HL-60 (cell line): Measurements from ENCODE around the gene SIGLEC7.

Experiments
- GABPA ChIP-seq: IDR thresholded peaks from 2 replicates; pipeline ENCODE4 v1.6.1; 2012; ENCODE audit warnings: low read depth
- POLR2AphosphoS5 ChIP-seq: IDR thresholded peaks from 2 replicates; pipeline ENCODE4 v1.6.1; 2012; ENCODE audit warnings: low read depth
- SPI1 ChIP-seq: IDR thresholded peaks from 2 replicates; pipeline ENCODE4 v1.6.1; 2012; ENCODE audit warnings: low read depth, mild to moderate bottlenecking, borderline replicate concordance
- TF ChIP-seq, protein P1 (sequence below): IDR thresholded peaks from one replicate; pipeline ENCODE4 v1.5.1; 2011; ENCODE audit warnings: low read length, control low read depth, inconsistent platforms; ENCODE audit not compliant: insufficient read depth
- TF ChIP-seq, protein P2 (sequence below): IDR thresholded peaks from 2 replicates; pipeline ENCODE4 v1.6.1; 2012; ENCODE audit warnings: low read depth; ENCODE audit not compliant: insufficient replicate concordance

DNA sequence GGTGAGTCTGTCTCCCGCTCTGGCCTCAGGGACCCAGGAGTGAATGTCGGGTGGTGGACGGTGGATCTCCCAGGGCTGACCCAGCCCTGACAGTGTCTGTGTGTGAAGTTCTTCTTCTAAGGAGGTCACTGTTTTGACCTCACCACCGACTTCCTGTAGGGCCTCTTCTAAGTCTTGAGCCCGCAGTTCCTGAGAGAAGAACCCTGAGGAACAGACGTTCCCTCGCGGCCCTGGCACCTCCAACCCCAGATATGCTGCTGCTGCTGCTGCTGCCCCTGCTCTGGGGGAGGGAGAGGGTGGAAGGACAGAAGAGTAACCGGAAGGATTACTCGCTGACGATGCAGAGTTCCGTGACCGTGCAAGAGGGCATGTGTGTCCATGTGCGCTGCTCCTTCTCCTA, at the start of gene SIGLEC7:
- TF ChIP-seq, protein P1, sequence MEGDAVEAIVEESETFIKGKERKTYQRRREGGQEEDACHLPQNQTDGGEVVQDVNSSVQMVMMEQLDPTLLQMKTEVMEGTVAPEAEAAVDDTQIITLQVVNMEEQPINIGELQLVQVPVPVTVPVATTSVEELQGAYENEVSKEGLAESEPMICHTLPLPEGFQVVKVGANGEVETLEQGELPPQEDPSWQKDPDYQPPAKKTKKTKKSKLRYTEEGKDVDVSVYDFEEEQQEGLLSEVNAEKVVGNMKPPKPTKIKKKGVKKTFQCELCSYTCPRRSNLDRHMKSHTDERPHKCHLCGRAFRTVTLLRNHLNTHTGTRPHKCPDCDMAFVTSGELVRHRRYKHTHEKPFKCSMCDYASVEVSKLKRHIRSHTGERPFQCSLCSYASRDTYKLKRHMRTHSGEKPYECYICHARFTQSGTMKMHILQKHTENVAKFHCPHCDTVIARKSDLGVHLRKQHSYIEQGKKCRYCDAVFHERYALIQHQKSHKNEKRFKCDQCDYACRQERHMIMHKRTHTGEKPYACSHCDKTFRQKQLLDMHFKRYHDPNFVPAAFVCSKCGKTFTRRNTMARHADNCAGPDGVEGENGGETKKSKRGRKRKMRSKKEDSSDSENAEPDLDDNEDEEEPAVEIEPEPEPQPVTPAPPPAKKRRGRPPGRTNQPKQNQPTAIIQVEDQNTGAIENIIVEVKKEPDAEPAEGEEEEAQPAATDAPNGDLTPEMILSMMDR, result no peak
- TF ChIP-seq POLR2AphosphoS5 (no peak), GABPA (no peak), SPI1 (no peak)
- TF ChIP-seq, protein P2, sequence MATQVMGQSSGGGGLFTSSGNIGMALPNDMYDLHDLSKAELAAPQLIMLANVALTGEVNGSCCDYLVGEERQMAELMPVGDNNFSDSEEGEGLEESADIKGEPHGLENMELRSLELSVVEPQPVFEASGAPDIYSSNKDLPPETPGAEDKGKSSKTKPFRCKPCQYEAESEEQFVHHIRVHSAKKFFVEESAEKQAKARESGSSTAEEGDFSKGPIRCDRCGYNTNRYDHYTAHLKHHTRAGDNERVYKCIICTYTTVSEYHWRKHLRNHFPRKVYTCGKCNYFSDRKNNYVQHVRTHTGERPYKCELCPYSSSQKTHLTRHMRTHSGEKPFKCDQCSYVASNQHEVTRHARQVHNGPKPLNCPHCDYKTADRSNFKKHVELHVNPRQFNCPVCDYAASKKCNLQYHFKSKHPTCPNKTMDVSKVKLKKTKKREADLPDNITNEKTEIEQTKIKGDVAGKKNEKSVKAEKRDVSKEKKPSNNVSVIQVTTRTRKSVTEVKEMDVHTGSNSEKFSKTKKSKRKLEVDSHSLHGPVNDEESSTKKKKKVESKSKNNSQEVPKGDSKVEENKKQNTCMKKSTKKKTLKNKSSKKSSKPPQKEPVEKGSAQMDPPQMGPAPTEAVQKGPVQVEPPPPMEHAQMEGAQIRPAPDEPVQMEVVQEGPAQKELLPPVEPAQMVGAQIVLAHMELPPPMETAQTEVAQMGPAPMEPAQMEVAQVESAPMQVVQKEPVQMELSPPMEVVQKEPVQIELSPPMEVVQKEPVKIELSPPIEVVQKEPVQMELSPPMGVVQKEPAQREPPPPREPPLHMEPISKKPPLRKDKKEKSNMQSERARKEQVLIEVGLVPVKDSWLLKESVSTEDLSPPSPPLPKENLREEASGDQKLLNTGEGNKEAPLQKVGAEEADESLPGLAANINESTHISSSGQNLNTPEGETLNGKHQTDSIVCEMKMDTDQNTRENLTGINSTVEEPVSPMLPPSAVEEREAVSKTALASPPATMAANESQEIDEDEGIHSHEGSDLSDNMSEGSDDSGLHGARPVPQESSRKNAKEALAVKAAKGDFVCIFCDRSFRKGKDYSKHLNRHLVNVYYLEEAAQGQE, result no peak
